Measurements from ENCODE around the gene DEFB118.
"Not testable (repeated sequence)": the region's sequence is repeated elsewhere in the genome, so short reads cannot be mapped to it uniquely, and the experiment has no call there.

DEFB118 gene, protein sequence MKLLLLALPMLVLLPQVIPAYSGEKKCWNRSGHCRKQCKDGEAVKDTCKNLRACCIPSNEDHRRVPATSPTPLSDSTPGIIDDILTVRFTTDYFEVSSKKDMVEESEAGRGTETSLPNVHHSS

DNA sequence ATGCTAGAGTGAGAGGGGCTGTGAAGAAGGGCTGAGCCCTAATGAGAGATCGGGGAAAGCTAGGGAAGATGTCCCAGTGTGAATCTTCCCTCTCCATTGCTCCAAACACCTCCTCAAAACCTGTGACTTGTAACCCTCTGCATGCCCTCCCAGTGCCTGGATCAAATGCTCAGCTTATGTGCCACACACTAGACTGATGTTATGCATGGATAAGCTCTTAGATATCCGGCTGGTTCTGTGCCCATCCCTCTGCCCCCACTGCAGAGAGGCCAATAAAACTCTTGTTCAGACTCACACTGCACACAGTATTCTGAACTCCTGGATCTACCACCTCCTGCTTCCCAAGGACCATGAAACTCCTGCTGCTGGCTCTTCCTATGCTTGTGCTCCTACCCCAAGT lies at the start of gene DEFB118:
DEFB118 (plus strand) TSS at position 301 of the 400 bp plus-strand sequence; CDS start at position 351, 50 bp downstream.
- DNase-seq, result no peak

DNA sequence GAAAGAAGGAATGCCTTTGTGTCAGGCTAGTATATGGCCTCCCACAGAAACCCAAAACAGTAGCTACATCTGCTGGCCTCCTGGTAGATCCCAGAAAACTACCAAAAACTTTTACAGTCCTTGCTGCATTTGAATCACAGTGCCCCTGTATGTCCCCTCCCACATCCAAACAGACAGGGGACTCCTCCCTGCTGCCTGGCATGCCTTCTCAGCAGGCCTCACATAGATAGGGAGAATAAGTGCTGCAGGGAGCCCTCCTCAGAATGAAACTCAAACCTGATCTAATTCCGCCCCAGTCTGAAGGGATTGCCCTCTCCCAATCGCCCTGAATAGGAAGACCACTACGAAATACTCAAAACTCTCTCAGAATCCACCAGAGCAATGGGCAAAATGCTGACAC lies 45.9 kb upstream of the DEFB118 start:
- DNase-seq, result no peak

GRCh38 chr20:31330893-31331292 lies 37.5 kb upstream of the DEFB118 start:
- DNase-seq, result no peak

- no peak for DNase-seq
Measured at GRCh38 chr20:31341470-31341869, 26.9 kb upstream of the DEFB118 start.

DNA sequence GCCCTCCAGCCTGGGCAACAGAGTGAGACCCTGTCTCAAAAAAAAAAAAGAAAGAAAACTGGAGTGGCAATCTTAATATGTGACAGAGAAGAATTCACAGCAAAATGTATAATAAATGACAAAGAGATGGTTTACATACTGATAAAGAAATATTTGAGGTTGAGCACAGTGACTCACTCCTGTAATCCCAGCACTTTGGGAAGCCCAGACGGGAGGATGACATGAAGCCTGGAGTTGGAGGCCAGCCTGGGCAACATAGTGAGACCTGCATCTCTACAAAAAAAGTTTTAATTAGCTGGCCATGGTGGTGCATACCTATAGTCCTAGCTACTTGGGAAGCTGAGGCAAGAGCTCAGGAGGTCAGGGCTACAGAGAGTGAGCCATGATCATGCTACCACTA lies 12.4 kb upstream of the DEFB118 start:
- DNase-seq, result no peak

DNA sequence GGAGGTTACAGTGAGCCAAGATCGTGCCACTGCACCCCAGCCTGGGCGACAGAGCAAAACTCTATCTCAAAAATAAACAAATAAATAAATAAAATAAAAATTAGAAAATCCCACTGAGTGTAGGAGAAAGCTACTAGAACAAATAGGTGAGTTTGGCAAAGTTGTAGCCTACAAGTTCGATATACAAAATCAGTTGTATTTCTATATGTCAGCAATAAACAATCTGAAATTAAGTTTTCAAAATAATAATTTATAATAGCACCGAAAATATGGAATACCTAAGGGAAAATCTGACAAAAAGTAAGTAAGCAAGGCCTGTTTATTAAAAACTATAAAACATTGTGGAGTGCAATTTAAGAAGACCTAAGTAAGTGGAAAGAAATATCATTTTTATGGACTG lies 5.1 kb upstream of the DEFB118 start:
- no peak for DNase-seq

GRCh38 chr20:31364272-31364671 lies 4.1 kb upstream of the DEFB118 start:
- DNase-seq, result not testable (repeated sequence)

DNA sequence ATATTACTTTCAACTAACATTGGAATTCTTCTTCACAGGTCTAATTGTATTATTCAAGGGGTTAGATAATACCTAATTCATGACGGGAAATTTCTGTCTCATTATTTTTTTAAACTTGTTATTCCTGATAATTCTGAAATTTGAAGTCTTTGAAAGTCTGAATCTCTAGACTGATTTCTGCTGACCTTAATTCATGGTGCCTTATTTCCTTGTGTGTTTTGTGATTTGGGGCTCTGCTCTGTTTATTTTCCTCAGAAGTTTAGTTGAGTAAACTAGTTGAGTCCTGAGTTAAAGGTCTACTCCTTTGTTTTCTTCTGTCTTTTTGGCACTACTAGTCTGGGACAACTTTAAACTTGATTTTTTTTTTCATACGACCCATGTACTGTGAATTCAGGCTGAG lies 5.9 kb downstream of the DEFB118 start:
- DNase-seq, result no peak

DNA sequence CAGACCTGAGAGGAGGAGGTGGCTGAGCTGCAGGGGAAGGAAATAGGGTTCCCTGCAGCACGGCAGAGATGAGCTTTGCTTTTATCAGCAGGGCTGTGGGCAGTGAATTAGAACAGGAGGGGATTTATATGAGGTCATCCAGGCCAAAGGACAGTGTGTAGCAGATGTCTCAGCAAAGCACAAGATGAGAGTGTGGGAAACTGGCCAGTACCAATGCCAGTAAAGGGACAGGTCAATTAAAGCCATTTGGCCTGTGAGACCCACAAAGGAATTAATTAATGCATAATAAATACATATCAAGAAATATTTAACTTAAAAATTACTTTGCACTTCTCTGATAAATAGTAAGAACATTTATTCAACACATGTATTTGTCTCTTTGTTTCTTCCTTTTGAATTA lies 22.1 kb downstream of the DEFB118 start, which contains the start of gene DEFB119:
DEFB119 (minus strand) TSS at position 101 of the 400 bp plus-strand sequence. CDS start 107 bp downstream, outside the sequence.
- DNase-seq, result no peak

DNA sequence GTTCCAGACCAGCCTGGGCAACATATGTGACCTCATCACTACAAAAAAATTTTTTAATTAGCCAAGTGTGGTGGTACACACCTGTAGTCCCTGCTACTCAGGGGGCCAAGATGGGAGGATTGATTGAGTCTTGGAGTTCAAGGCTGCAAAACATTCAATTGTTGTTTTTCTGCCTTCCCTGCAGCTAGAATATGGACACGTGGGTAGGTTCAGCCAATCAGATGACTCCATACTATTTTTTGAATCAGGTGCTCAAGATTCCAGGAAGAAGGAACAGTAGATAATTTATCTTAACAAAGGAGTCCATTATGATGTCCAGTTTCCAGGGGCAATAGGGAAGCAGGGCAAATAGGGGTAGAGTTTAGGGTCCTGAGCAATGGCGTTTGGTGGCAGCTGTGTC lies 24.4 kb downstream of the DEFB118 start:
- DNase-seq, result no peak

GRCh38 chr20:31394900-31395299 lies 26.5 kb downstream of the DEFB118 start:
- no peak for DNase-seq

DNA sequence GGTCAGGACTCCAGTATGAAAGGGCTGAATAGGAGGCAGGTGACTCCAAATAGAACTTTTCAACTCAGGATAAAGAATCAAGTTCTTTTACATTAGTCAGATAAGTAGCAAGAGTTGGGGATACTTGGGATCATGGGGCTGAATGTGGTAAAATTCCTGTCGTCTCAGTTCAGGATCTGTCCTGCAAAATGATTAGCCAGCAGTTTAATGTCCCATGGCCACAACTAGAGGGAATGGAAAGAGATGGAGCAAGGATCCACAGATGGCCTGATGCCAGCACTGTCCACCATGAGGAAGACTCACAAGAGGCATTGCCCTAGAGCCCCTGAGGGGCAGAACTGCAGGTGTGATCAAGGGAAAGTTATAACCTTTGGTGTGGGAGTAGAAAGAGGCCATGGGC lies 35.5 kb downstream of the DEFB118 start:
- DNase-seq, result no peak

GRCh38 chr20:31406115-31406514 lies 37.7 kb downstream of the DEFB118 start, which contains the start of gene DEFB121:
Gene DEFB121 (minus strand): TSS chr20:31406215. CDS start chr20:31406152, 63 bp downstream.
- no peak for DNase-seq

GRCh38 chr20:31410011-31410410 lies 41.6 kb downstream of the DEFB118 start:
- DNase-seq, result no peak

DNA sequence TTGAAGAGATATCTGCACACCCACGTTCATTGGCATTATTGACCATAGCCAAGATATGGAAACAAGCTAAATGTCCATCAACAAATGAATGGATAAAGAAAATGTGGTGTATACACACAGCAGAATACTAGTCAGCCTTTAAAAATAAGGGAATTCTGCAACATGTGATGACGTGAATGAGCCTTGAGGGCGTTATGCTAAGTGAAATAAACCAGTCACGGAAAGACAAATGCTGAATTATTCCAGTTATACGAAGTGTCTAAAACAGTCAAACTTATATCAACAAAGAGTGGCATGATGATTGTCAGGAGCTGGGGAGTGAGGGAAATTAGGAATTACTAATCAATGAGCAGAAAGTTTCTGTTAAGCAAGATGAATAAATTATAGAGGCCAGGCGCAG lies 46.0 kb downstream of the DEFB118 start:
- no peak for DNase-seq

DNA sequence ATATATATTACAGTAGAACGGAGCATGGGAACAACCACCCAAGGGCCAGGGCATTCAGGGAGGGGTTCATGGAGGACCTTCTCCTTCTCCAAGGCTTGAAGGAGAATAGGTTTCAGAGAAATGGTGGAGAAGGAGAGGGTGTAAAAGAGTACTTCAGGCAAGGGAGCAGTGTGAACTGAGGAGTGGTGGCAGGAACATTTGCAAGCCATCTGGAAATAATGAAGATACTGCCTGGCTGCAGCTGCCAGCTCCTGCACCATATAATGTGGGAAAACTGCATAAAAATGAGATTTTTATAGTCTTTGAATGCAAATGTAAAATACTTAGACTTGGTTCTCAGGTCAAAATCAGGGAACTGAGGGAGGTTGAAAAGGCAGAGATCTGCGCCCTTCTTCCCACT lies 47.3 kb downstream of the DEFB118 start:
- DNase-seq, result no peak

DNA sequence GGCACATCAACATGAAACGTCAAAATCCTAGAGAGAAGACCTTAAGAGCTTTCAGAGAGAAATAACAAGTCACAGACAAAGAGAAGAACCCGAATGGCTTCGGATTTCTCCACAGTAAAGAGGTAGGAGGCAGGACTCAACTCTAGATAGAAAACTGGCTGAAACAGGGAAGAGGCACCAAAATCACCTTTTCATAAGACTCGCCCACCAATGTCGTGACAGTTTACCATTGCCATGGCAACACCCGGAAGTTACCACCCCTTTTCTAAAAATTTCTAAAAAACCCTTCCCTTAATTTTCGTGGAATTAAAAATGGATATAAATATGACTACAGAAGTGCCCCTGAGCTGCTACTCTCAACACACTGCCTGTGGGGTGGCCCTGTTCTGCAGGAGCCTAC lies 49.9 kb downstream of the DEFB118 start:
- no peak for DNase-seq
